BE2C (cell line): ENCODE data around the gene PRKAR2A.
A peak's percentile ranks its signal among the peaks of the same experiment; 100 is the strongest.

Experiments
- DNase-seq: peaks from one replicate; pipeline ENCODE4 v3.0.0-alpha.2; 2020
- H3K27me3 ChIP-seq: fragments of 250-450 bp; sonication (Bioruptor Pico); 2 replicates; pipeline ENCODE4 v1.5.1; 2020; ENCODE audit warnings: mild to moderate bottlenecking
- H3K36me3 ChIP-seq: fragments of 250-450 bp; sonication (Bioruptor Pico); 2 replicates; pipeline ENCODE4 v1.5.1; 2020; ENCODE audit warnings: mild to moderate bottlenecking
- H3K4me1 ChIP-seq: fragments of 250-450 bp; sonication (Bioruptor Pico); 2 replicates; pipeline ENCODE4 v1.5.1; 2020
- H3K4me3 ChIP-seq: 2 replicates; pipeline ENCODE4 v1.5.1; 2011; ENCODE audit warnings: low read depth, low read length
- H3K9me3 ChIP-seq: fragments of 250-450 bp; sonication (Bioruptor Pico); 2 replicates; pipeline ENCODE4 v1.5.1; 2020
- CTCF ChIP-seq: IDR thresholded peaks from 2 replicates; pipeline ENCODE4 v1.5.1; 2012; ENCODE audit warnings: mild to moderate bottlenecking, low read depth, low read length

Gene PRKAR2A

GRCh38 chr3:48848816-48849515 is 1.3 kb upstream of the PRKAR2A start:
- no peak for DNase-seq
- no peak for TF ChIP-seq CTCF
- no peaks in the 10 kb centered on the region for H3K36me3 ChIP-seq
- H3K4me1 ChIP-seq: peaks cover 3% of the 10 kb centered on the region; the same call in 1 of the 2 replicates
- H3K4me3 ChIP-seq: no peak overlapping the region
- no peaks in the 10 kb centered on the region for H3K9me3 ChIP-seq
- no peaks in the 10 kb centered on the region for H3K27me3 ChIP-seq

- Histone ChIP-seq H3K27me3 (no peaks in the 10 kb centered on the region), H3K9me3 (no peaks in the 10 kb centered on the region), H3K36me3 (no peaks in the 10 kb centered on the region), H3K4me1 (peaks cover 3% of the 10 kb centered on the region; the same call in 1 of the 2 replicates), H3K4me3 (peak overlapping the region; percentile 65)
- no peak for TF ChIP-seq CTCF
- peak; percentile 75 for DNase-seq
Observed at GRCh38 chr3:48847053-48847503, 596 bp downstream of the PRKAR2A start.

- TF ChIP-seq CTCF: no peak
- H3K9me3 ChIP-seq: no peaks in the 10 kb centered on the region
- no peak for DNase-seq
- H3K36me3 ChIP-seq: no peaks in the 10 kb centered on the region
- H3K4me1 ChIP-seq: no peaks in the 10 kb centered on the region
- H3K27me3 ChIP-seq: no peaks in the 10 kb centered on the region
- no peak overlapping the region for H3K4me3 ChIP-seq
Observed at GRCh38 chr3:48845170-48845569, 2.5 kb downstream of the PRKAR2A start.

- DNase-seq: no peak
- no peaks in the 10 kb centered on the region for H3K4me1 ChIP-seq
- no peak for TF ChIP-seq CTCF
- no peaks in the 10 kb centered on the region for H3K36me3 ChIP-seq
- H3K9me3 ChIP-seq: no peaks in the 10 kb centered on the region
- no peak overlapping the region for H3K4me3 ChIP-seq
- no peaks in the 10 kb centered on the region for H3K27me3 ChIP-seq
Observed at GRCh38 chr3:48837163-48837562, 10.5 kb downstream of the PRKAR2A start.

GRCh38 chr3:48835650-48836366 is 11.9 kb downstream of the PRKAR2A start:
- H3K4me3 ChIP-seq: no peak overlapping the region

More at GRCh38 chr3:48835650-48836366, 11.9 kb downstream of the PRKAR2A start:
- TF ChIP-seq CTCF: no peak
- Histone ChIP-seq H3K27me3 (no peaks in the 10 kb centered on the region), H3K9me3 (no peaks in the 10 kb centered on the region), H3K36me3 (no peaks in the 10 kb centered on the region), H3K4me1 (no peaks in the 10 kb centered on the region)
- DNase-seq: no peak
